HG02610 (cell line): ENCODE data around the gene GREB1.

ENCODE experiments used
- ATAC-seq: cut with Tn5 transposase; IDR thresholded peaks from one replicate; pipeline ENCODE4 v1.9.1; 2021; ENCODE audit warnings: mild to moderate bottlenecking, moderate library complexity; ENCODE audit not compliant: unreplicated experiment

Gene GREB1

DNA sequence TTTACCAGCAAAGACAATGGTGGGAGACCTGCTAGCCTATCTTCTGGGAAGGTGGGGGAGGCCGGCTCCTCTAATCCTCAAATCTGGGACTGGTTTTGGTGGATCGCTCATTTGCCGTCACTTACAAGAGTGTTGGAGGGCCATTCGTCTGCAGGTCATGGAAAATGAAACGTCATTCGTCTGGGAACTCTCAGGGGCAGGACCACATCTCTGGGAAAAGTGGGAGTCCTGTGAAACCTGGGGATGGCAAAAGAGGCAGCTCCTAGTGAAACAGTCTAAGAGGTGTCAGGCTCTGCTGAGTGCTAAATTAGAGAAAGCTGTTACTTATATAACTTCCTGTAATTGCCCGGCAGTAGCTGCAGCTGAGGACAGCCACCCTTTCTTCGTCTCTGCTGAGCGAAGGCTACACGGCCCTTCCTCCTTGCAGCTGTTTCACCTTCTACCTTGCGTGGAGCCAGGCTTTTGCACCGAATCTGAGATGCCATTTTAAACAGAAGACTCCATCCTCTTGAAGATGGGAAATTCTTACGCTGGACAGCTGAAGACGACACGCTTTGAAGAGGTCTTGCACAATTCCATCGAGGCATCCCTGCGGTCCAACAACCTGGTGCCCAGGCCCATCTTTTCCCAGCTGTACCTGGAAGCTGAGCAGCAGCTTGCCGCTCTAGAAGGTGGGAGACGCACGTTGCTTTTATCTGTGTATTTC lies 22.4 kb downstream of the GREB1 start:
- no peak for ATAC-seq

DNA sequence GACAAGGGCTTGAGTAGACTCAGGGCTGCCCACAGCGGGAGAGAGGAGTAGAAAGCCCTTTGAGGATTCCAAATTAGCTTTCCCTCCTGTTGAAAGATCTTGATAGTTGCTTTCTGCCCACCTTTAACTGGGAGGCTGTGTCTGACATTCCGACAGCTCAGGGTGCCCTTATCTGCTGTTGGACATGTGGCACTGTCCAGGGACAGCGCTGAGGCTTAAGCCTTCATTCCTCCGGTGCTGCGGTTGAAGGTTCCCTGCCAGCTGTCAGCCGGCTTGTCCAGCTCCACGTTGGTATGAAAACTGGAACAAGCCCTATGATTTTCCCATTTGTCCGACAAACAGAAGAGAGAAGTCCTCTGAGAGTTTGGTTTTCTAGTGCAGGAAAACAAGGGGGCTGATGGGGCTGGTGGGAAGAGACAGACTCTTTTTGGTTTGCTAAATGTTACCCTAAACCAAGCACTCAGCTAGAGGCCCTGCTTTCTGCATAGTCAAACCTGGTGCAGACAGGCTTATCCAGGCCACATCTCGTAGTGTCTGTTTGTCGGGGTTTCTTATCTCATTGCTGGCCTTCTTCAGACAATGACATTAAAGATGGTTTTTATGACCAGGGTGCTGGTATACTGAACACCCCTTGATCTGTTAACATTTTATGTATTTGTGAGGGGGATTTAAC lies 24.5 kb downstream of the GREB1 start:
- no peak for ATAC-seq

DNA sequence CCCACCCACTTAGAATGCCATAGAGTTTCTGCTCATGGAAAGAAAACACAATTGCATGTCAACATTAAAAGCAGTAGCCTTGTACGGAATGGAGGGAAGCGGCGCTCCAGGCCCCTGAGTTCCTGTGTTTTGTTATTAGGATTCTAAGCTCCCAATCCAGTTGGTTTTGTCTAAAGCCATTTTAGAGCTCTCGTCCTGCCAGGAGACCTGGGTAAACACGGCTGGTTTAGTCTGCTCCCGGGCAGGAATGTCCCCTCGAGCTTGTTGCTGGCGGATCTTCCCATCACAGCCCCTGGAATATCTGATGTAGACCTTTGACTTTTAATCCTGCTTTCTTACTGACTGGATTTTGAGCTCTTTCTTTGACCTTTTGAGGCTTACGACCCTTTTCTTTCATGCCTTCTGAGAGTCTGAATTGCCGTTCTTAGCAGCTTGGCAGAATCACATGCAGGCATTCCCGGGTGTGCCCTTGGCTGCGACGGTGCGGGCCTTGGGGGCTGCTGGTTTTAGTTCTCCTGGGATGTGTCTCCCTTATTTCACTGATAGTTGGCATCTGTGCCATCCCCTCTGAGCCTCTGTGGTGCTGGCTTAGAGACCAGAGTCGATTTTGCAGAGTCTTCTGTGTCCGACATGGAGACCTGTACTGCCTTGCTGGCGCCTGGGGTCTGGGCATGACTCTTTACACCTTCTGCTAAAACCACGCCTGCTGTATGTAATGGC lies 25.4 kb downstream of the GREB1 start:
- ATAC-seq, result no peak

DNA sequence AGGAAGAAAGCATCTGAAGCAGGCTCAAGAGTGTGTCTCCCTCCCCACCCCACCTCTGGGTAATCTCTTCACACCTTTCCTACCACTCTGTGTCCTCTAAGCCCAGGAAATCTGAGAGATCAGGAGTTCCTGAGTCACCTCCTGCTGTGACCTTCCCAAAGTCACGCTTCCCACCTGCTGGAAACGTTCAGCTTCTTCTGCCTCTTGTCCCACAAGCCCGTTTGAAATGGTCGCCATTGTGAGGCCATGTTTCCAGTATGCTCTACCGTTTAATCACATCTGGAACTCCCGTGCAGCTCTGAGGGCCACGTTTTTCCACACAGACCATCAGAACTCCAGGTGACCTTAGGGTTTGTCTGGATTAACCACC lies 25.9 kb downstream of the GREB1 start:
- no peak for ATAC-seq

GRCh38 chr2:11560806-11561205 lies 27.0 kb downstream of the GREB1 start:
- ATAC-seq, result no peak

DNA sequence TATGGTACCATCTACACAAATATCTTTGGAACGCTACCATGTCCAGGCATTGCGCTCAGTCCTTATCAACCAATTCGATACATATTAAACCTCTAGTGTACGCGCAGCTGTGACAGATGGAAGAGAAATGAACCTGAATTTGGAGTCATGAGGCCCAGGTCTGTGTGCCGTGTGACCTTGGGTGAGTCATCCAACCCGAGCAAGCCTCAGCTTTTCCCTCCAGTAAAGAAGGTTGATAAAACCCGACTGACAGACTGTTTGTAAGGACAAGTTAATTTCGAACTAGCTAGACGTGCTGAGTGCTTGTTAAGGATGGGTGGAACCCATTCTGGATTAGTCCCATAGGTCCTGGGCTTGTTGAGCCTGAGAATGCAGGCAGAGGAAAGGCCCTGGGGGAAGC lies 28.2 kb downstream of the GREB1 start:
- ATAC-seq, result no peak

GRCh38 chr2:11562476-11562875 lies 28.6 kb downstream of the GREB1 start:
- no peak for ATAC-seq

- no peak for ATAC-seq
Measured at GRCh38 chr2:11563784-11564666, 30.2 kb downstream of the GREB1 start.

GRCh38 chr2:11564816-11565567 lies 31.1 kb downstream of the GREB1 start:
- ATAC-seq, result no peak

GRCh38 chr2:11566383-11566782 lies 32.5 kb downstream of the GREB1 start:
- no peak for ATAC-seq

DNA sequence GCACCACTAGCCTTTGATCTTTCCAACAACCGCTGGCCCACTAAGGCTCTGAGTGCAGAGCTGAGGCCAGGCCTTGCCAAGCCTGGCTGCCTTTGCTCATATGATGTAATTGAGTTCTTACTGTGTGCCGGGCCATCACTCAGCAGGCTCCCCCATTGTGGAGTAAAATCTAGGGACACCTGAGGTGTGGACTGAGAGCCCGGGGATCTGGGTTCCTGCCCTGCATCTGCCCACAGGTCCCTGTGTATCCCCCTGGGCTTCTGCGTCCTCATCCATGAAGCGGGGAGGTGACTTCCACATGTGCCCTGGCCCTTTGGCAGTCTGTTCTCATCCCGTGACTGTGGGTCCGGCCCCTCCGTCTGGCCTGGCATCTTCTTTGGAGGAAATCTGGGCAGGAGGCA lies 33.8 kb downstream of the GREB1 start:
- no peak for ATAC-seq

DNA sequence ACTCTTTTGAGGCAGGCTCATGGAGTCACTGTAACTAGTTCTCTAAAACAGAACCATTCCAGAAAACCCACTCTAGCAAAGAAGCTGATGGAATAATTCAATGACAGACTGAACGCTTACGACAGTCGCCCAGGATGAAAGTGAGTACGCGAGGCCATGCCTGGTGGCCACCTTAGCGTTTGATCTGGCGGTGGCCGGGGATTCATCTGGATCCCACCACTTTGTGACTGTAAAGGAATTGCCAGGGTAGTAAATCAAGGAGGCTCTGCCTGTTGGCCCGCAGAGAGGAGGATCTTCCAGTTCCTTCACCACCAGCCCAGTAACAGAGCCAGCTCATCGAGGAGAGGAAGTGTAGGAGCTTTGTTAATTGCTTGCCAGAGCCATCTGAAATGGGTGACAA lies 34.6 kb downstream of the GREB1 start:
- ATAC-seq, result no peak

- ATAC-seq, result no peak
Measured at GRCh38 chr2:11569636-11570035, 35.8 kb downstream of the GREB1 start.

DNA sequence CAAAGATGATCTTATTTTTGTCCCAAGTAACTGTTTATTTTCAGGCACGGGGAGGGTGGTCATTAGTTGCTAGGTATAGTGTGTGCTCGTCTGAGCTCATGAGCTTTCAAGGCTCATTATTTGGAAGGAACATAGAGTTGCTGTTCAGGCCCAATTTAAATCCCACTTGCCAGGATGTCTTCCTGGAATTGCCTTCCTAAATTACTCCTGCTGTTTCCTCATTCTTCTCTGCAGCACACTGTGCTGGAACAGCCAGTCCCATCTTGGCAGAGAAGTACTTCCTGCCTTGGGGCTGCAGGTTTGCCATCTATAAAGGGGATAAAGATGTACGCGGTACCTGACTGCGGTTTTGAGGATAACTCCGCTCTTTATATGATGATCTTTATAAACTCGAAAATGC lies 37.3 kb downstream of the GREB1 start:
- ATAC-seq, result no peak

GRCh38 chr2:11572996-11573395 lies 39.2 kb downstream of the GREB1 start:
- ATAC-seq, result no peak

GRCh38 chr2:11573418-11574175 lies 39.8 kb downstream of the GREB1 start:
- no peak for ATAC-seq

- no peak for ATAC-seq
Measured at GRCh38 chr2:11574176-11575046, 40.6 kb downstream of the GREB1 start.

- no peak for ATAC-seq
Measured at GRCh38 chr2:11576398-11576797, 42.6 kb downstream of the GREB1 start.
